Erythroblast (primary cell): Measurements from ENCODE around the gene NELL1.

Experiments used
- GATA1 ChIP-seq: IDR thresholded peaks from 2 replicates; pipeline ENCODE4 v1.6.1; 2011; ENCODE audit warnings: low read depth, mild to moderate bottlenecking, control low read depth, low read length, moderate library complexity
- POLR2A ChIP-seq: IDR thresholded peaks from 2 replicates; pipeline ENCODE4 v1.6.1; 2011; ENCODE audit warnings: mild to moderate bottlenecking, low read length

DNA sequence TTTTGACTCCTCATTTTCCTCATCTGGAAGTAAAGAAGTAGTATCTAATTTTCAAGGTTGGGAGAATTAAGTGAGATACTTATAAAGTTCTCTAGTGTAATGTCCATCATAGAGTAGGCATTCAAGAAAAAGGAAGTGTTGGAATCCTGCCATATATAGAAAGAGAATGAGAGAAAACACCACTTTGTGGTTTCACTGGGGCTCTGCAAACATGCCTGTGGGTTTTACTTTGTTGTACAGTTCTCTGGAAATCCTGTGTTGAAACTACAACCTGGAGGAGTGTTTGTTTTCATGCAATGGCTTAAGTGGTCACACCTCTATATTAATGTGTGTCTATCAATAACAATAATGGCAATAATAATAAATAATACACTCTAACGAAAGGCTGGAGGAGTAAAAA lies 741.7 kb downstream of the NELL1 start:
- TF ChIP-seq POLR2A, result no peak
- no peak for TF ChIP-seq GATA1
